Ovary (tissue), 10 donors: ENCODE data around the gene QSOX1. TPM values are rescaled to one million over a fixed set of nuclear protein-coding genes. Genes with fewer than 3 reads are reported as not detected.

Source experiments
- DNase-seq, 5 donors: peaks; one replicate each; pipeline ENCODE4 v3.0.0-alpha.2; 2019 to 2020
- H3K27ac ChIP-seq, 2 donors: fragments of 200-600 bp; one replicate each; pipeline versions ENCODE4 v1.5.1 to v1.8.0; 2019 to 2022
- H3K27me3 ChIP-seq: fragments of 200-600 bp; one replicate; pipeline ENCODE4 v1.8.0; 2022
- H3K36me3 ChIP-seq: fragments of 200-600 bp; sonication (generic); one replicate; pipeline ENCODE4 v1.5.1; 2019
- H3K4me1 ChIP-seq: one replicate; pipeline ENCODE4 v1.8.1; 2013; ENCODE audit warnings: mild to moderate bottlenecking, moderate library complexity; ENCODE audit not compliant: insufficient read depth
- H3K4me3 ChIP-seq: fragments of 200-600 bp; sonication (generic); one replicate; pipeline ENCODE4 v1.5.1; 2017
- H3K9me3 ChIP-seq, 2 donors: fragments of 200-600 bp in 1 of 2; sonication (generic) in 1 of 2; one replicate each; pipeline versions ENCODE4 v1.5.1 to v1.8.1; 2013 to 2019; ENCODE audit warnings: mild to moderate bottlenecking in 1 of 2, moderate library complexity in 1 of 2
- CTCF ChIP-seq, 3 donors: fragments of 450-650 bp in 2 of 3; fragments of 200-600 bp in 1 of 3; IDR thresholded peaks; one replicate each; pipeline versions ENCODE4 v1.5.1 to v1.8.0; 2016 to 2022; ENCODE audit warnings: antibody characterized with exemption in 3 of 3, mild to moderate bottlenecking in 1 of 3
- EP300 ChIP-seq: sonication (generic); formaldehyde crosslinking; IDR thresholded peaks from one replicate; pipeline ENCODE4 v1.6.1; 2017; ENCODE audit warnings: antibody characterized with exemption
- POLR2A ChIP-seq: fragments of 450-650 bp; IDR thresholded peaks from one replicate; pipeline ENCODE4 v1.6.1; 2017; ENCODE audit warnings: antibody characterized with exemption, mild to moderate bottlenecking, moderate library complexity
- WGBS, 3 donors: extraction: QIAGEN DNeasy Blood & Tissue Kit in 1 of 3; methylation state at CpG; one replicate each; pipeline versions ENCODE4 v1.1.5 to v1.1.7; 2013 to 2017; 5-methylcytosine and 5-hydroxymethylcytosine counted together
- intact Hi-C, 4 donors: fragments of 100-400 bp; cut with DNase I; formaldehyde crosslinking; loops; one replicate each; pipeline versions ENCODE4 v1.11.0 to v1.15.1; 2022 to 2023
- long read RNA-seq, 3 donors: library from polyadenylated mRNA in 2 of 3; unstranded in 2 of 3; transcript quantifications; one replicate each; pipeline ENCODE4 v2.0.0 and lab custom pipeline, GENCODE V29; 2021 to 2026
- polyA plus RNA-seq, 2 donors: library from polyadenylated mRNA; stranded (reverse); fragments of 200-250 nt in 1 of 2; fragments of 350-450 nt in 1 of 2; fragmentation: Illumina TruSeq in 1 of 2; extraction: RNeasy Lipid Tissue Mini Kit (QIAGEN cat#74804) in 1 of 2; gene quantifications; one replicate each; pipeline ENCODE4 v1.2.3, GENCODE V29; 2013 to 2014
- total RNA-seq, 7 donors: library from RNA; depleted of rRNA in 2 of 7; stranded (reverse); fragments of >200 nt in 2 of 7; fragmentation: NEBNext Ultra II Directional in 3 of 7; extraction: Animal tissue kit (Norgen Biotek cat#: 25700) in 3 of 7; gene quantifications; one replicate each; pipeline versions ENCODE4 v1.1.0 to v1.2.4, GENCODE V29; 2016 to 2023
- donor health status: DM: no; HTN: no; CAD: no; lungs with moderate emphysema.
- donor health status: DM: no; HTN: no; CAD: no.
- donor health status: Bipolar disorder and iron deficiency.
- donor health status: DM: yes; HTN: yes; CAD: no.
- donor health status: DM: no; HTN: no; CAD: no.
- donor health status: DM: yes; HTN: yes; CAD: no.

The QSOX1 gene
- total RNA-seq (100 to 1,000 TPM in 6 of 7 donors, 10 to 100 TPM in 1; 57.8 to 475 (median 229) TPM), polyA plus RNA-seq (100 to 1,000 TPM in 1 of 2 donors, 10 to 100 TPM in 1; 100.0 to 137 TPM)
- long read RNA-seq, donor 1, full-length matches to known transcripts, result 135 of 408 reads
- long read RNA-seq, donor 1, partial matches to known transcripts, result 224 of 408 reads
- long read RNA-seq, donor 1, other reads (novel, unspliced or antisense), result 49 of 408 reads
- long read RNA-seq, donor 2, full-length matches to known transcripts, result 54 of 189 reads
- long read RNA-seq, donor 2, partial matches to known transcripts, result 127 of 189 reads
- long read RNA-seq, donor 2, other reads (novel, unspliced or antisense), result 8 of 189 reads
- long read RNA-seq, donor 3, full-length matches to known transcripts, result 518 of 982 reads
- long read RNA-seq, donor 3, partial matches to known transcripts, result 318 of 982 reads
- long read RNA-seq, donor 3, other reads (novel, unspliced or antisense), result 146 of 982 reads

GRCh38 chr1:180154325-180155181 is at the start of gene QSOX1:
Gene QSOX1, plus strand, starts transcription at chr1:180154869. Its CDS starts 39 bp downstream, at chr1:180154908.
- peak within 1 kb of the TSS; percentile 81 for H3K4me3 ChIP-seq
- no peaks in the 10 kb centered on the region for H3K27me3 ChIP-seq
- intact Hi-C loops, result loop anchor here in 1 of 4 donors (5.0 kb wide), 1 partner anchor 272 kb away; the partner anchor contains the start of gene TOR1AIP1
- H3K4me1 ChIP-seq, result peaks cover 15% of the 10 kb centered on the region
- H3K36me3 ChIP-seq, result no peaks in the 10 kb centered on the region
- 0% methylated on average over 67 to 100 of the region's 100 CpGs for WGBS, 3 donors
- TF ChIP-seq EP300 (no peak), CTCF (IDR thresholded peaks at IDR 0.05) (peak in 2 of 3 donors; percentile 17 to 20), POLR2A (peak; percentile 66)
- peak within 1 kb of the TSS; percentile 77 to 94 for H3K27ac ChIP-seq
- peak; percentile 88 to 93 (median 91) for DNase-seq
- H3K9me3 ChIP-seq, result no peaks in the 10 kb centered on the region

GRCh38 chr1:180112091-180112490 is 42.6 kb upstream of the QSOX1 start:
- Histone ChIP-seq H3K4me1 (peaks cover 6% of the 10 kb centered on the region), H3K4me3 (no peak overlapping the region), H3K27ac (peak overlapping the region in 1 of 2 donors; percentile 38), H3K36me3 (no peaks in the 10 kb centered on the region), H3K9me3 (no peaks in the 10 kb centered on the region), H3K27me3 (no peaks in the 10 kb centered on the region)
- TF ChIP-seq EP300 (no peak), CTCF (IDR thresholded peaks at IDR 0.05) (no peak), POLR2A (no peak)
- intact Hi-C loops, result loop anchor here in 1 of 4 donors (10.0 kb wide), 1 partner anchor 63 kb away; no protein-coding TSS in a partner anchor
- 88 to 89% (median 88%) methylated on average over 2 of the region's 2 CpGs for WGBS, 3 donors
- no peak for DNase-seq

- DNase-seq, result peak in 2 of 5 donors; percentile 30 to 59
- peaks cover 14% of the 10 kb centered on the region for H3K4me1 ChIP-seq
- intact Hi-C loops, result loop anchor here in 1 of 4 donors (10.0 kb wide), 1 partner anchor 62 kb away; no protein-coding TSS in a partner anchor
- TF ChIP-seq CTCF (IDR thresholded peaks at IDR 0.05) (no peak), EP300 (no peak), POLR2A (no peak)
- H3K4me3 ChIP-seq, result no peak overlapping the region
- H3K36me3 ChIP-seq, result no peaks in the 10 kb centered on the region
- H3K9me3 ChIP-seq, result no peaks in the 10 kb centered on the region
- peak overlapping the region in 1 of 2 donors; percentile 38 for H3K27ac ChIP-seq
- 6 to 9% (median 7%) methylated on average over 2 of the region's 2 CpGs for WGBS, 3 donors
- H3K27me3 ChIP-seq, result no peaks in the 10 kb centered on the region
Measured at GRCh38 chr1:180112984-180113647, 41.6 kb upstream of the QSOX1 start.
